Activated CD4-positive, alpha-beta T cell treated with anti-CD3 and anti-CD28 coated beads, Interleukin-2, amount 10 ng/mL, durations not matched to agents 24 days and 14 days (primary cell): Measurements from ENCODE around the gene FGF5. TPM values are rescaled to one million over a fixed set of nuclear protein-coding genes. Genes with fewer than 3 reads are reported as not detected.

ENCODE experiments used
- total RNA-seq: library from RNA; stranded (reverse); gene quantifications from 2 replicates; pipeline ENCODE4 v1.2.3, GENCODE V29; 2022

The FGF5 gene
- total RNA-seq, 1 donor from 2014 or later, result not detected

Other genes starting within 250 kb of the FGF5 start
- 8.2 and 10.6 TPM in 2 replicates for gene ANTXR2, start 193.4 kb upstream of the FGF5 start, total RNA-seq
- 3.6 and 4.6 TPM in 2 replicates for gene PRDM8, start 69.2 kb upstream of the FGF5 start, total RNA-seq
- not detected in 2 replicates for gene CFAP299, start 69.1 kb downstream of the FGF5 start, total RNA-seq